SHP77 (cell line): ENCODE data around the gene CLEC2B.

Source experiments
- DNase-seq, 2 experiments: peaks; one replicate each; lab custom pipeline; 2025; lab: John Stamatoyannopoulos, UW

CLEC2B gene

DNA sequence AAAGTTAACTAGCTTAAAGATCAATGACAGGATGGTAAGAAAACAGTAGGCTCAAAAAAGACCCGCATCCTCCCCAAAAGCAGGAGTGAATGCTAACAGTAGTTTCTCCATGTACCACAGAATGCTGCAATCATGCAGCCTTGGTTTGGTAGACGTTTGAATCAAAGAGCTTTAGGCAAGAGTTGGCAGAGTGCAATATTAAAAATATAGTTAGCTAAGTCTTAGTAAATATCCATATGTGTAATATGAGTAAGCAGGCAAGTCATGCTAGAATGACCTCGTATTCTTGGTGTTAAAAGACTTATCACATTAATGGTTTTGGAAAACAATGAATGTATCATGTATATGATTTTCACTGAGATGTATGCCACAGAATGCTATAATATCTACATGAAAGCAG is 60.6 kb downstream of the CLEC2B start:
- no peak for DNase-seq

GRCh38 chr12:9806714-9807113 is 62.4 kb downstream of the CLEC2B start:
- DNase-seq, result no peak

DNA sequence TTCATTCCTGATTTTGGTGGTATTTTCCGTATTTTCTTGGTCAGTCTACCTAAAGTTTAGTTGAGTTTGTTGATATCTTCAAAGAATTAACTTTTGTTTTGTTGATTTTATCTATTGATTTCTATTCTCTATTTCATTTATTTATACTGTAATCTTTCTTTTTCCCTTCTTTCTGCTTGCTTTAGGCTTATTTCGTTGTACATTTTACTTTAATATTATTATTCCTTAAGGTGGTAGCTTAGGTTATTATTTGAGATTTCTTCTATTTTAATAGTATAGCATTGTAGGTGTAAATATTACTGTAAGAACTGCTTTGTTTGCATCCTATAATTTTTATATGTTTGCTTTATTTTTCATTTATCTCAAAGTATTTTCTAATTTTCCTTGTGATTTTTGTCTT is 63.3 kb downstream of the CLEC2B start:
- no peak for DNase-seq
